ENCODE data around the gene SLIT3. TPM values are rescaled to one million over a fixed set of nuclear protein-coding genes. Genes with fewer than 3 reads are reported as not detected.

The SLIT3 gene
- total RNA-seq, 4 donors from 2014 or later = 10.8 to 30.8 (median 18.4) TPM

GRCh38 chr5:168903061-168903460 is 397.9 kb downstream of the SLIT3 start:
- Histone ChIP-seq H3K36me3 (no peaks in the 10 kb centered on the region), H3K27ac (no peak overlapping the region), H3K27me3 (no peaks in the 10 kb centered on the region), H3K9me3 (no peaks in the 10 kb centered on the region), H3K4me3 (no peak overlapping the region), H3K4me1 (no peaks in the 10 kb centered on the region)
- no peak for TF ChIP-seq EP300 (IDR thresholded peaks at IDR 0.05)
- TF ChIP-seq POLR2AphosphoS5 (IDR thresholded peaks at IDR 0.05) = no peak
- TF ChIP-seq, protein P1, sequence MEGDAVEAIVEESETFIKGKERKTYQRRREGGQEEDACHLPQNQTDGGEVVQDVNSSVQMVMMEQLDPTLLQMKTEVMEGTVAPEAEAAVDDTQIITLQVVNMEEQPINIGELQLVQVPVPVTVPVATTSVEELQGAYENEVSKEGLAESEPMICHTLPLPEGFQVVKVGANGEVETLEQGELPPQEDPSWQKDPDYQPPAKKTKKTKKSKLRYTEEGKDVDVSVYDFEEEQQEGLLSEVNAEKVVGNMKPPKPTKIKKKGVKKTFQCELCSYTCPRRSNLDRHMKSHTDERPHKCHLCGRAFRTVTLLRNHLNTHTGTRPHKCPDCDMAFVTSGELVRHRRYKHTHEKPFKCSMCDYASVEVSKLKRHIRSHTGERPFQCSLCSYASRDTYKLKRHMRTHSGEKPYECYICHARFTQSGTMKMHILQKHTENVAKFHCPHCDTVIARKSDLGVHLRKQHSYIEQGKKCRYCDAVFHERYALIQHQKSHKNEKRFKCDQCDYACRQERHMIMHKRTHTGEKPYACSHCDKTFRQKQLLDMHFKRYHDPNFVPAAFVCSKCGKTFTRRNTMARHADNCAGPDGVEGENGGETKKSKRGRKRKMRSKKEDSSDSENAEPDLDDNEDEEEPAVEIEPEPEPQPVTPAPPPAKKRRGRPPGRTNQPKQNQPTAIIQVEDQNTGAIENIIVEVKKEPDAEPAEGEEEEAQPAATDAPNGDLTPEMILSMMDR (IDR thresholded peaks at IDR 0.05) = no peak
- TF ChIP-seq POLR2A (IDR thresholded peaks at IDR 0.05) = no peak
- DNase-seq (ENCODE audit: low spot score in 2 of 2) = no peak
- 85% methylated on average over 2 of the region's 2 CpGs for WGBS

DNA sequence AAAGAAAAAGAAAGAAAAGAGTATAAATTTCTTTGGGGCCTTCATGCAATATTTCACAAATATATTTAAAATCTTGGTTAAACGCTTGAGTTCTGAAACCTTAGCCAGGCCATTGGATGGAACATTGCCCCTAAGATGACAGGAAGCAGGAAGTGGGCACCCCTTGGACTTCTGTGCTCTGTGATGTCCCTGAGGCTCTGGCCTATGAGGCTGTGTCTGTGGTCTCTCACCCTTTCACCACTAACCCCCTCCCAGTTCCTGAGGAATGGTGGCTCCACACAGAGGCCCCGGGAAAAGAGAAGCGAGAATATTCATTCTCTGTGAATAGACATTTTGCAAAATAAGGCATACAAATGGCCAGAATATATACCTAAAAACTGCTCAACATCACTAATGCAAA is 401.3 kb downstream of the SLIT3 start:
- peaks cover 4% of the 10 kb centered on the region for H3K27me3 ChIP-seq

DNA sequence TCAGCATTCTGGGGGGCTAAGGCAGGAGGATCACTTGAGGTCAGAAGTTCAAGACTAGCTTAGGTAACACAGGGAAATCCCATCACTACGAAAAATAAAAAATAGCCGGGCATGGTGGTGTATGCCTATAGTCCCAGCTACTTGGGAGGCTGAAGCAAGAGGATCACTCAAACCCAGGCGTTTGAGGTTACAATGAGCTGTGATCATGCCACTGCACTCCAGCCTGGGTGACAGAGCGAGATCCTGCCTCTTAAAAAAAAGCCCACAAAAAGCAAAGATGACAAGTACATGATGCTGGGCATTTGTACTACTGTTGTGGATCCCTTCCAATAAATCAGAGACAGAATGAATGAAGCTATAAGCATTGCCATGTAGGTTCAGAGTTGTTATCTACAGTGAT is 401.7 kb downstream of the SLIT3 start:
- Histone ChIP-seq H3K9me3 (no peaks in the 10 kb centered on the region), H3K27me3 (peaks cover 4% of the 10 kb centered on the region), H3K4me1 (no peaks in the 10 kb centered on the region), H3K27ac (no peak overlapping the region), H3K36me3 (no peaks in the 10 kb centered on the region), H3K4me3 (no peak overlapping the region)
- TF ChIP-seq POLR2AphosphoS5 (IDR thresholded peaks at IDR 0.05) (no peak), POLR2A (IDR thresholded peaks at IDR 0.05) (no peak), EP300 (IDR thresholded peaks at IDR 0.05) (no peak)
- TF ChIP-seq, protein P1 (IDR thresholded peaks at IDR 0.05) = no peak
- no peak for DNase-seq (ENCODE audit: low spot score in 2 of 2)
- WGBS = 85% methylated on average over 4 of the region's 4 CpGs

More for the DNA sequence above, 401.3 kb downstream of the SLIT3 start:
- Histone ChIP-seq H3K36me3 (no peaks in the 10 kb centered on the region), H3K4me1 (no peaks in the 10 kb centered on the region), H3K27ac (no peak overlapping the region), H3K4me3 (no peak overlapping the region), H3K9me3 (no peaks in the 10 kb centered on the region)
- WGBS = 83% methylated on average over 3 of the region's 3 CpGs
- no peak for TF ChIP-seq POLR2AphosphoS5 (IDR thresholded peaks at IDR 0.05)
- no peak for TF ChIP-seq POLR2A (IDR thresholded peaks at IDR 0.05)
- TF ChIP-seq, protein P1 (IDR thresholded peaks at IDR 0.05) = no peak
- TF ChIP-seq EP300 (IDR thresholded peaks at IDR 0.05) = no peak
- DNase-seq (ENCODE audit: low spot score in 2 of 2) = no peak

DNA sequence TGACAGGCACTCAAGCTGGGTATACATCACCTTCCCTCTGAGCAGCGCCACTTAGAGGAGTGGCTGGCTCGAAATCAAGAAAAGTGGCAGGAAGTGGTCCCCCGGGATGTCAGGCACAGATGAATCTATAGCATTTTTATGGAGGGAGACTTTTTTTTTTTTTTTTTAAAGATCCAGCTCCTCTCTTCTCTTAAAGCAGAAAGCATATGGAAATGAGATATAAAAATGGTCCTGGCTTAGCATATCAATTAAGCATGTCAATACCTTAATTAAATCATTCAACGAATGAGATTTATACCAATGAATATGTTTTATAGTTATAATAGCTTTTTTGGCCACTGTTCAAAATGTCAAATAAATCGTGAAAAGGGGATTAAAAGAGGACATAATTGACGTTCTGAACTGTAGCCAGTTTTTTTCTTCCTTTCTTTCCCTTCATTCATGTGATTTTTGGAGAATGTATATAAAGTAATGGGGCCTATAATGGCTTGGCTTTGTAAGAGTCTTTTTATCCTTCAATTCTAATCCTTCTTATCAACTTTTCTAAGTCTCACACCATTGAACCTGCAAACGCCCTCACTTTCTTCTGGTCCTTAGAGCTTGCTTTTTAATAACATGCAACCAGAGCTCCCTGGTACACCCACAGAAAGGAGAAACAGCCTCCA is 402.6 kb downstream of the SLIT3 start:
- 43% methylated on average over 7 of the region's 7 CpGs for WGBS
- no peak overlapping the region for H3K27ac ChIP-seq
- no peak for DNase-seq (ENCODE audit: low spot score in 2 of 2)
- peaks cover 4% of the 10 kb centered on the region for H3K27me3 ChIP-seq
- no peak overlapping the region for H3K4me3 ChIP-seq
- TF ChIP-seq, protein P1 (IDR thresholded peaks at IDR 0.05) = no peak
- TF ChIP-seq POLR2A (IDR thresholded peaks at IDR 0.05) (no peak), POLR2AphosphoS5 (IDR thresholded peaks at IDR 0.05) (no peak), EP300 (IDR thresholded peaks at IDR 0.05) (no peak)
- no peaks in the 10 kb centered on the region for H3K36me3 ChIP-seq
- H3K4me1 ChIP-seq = no peaks in the 10 kb centered on the region
- no peaks in the 10 kb centered on the region for H3K9me3 ChIP-seq

DNA sequence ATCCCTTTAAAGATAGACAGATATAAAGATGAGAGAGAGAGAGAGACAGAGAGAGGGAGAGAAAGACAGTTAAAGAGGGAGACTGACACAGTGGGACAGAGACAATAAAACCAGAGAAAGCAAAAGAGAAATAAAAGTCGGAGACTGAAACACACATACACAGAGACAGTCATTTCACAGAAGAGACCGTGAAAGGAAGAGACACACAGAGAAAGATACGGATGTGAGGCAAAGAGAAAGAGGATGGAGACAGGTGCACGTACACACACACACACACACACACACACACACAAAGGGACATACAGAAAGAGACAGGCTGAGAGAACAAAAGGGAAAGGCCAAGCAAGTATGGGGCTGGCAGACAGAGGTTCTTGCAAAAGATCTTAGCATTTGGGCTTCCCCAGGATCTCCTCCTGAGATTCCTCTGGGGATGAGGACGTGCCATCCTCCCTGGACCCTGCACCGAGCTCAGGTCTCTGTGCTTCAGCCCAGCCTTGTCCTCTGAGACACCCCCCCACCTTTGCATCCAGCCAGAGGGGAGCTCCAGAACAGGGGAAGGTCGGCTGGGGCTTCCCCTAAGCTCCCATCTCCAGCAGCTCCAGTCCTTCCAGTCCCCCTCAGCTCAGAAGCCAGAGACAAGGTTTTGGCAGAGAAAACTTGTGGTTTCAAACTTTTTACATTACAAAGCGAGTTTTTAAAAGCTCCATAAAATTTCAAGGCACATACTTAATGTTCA is 403.4 kb downstream of the SLIT3 start:
- H3K36me3 ChIP-seq = no peaks in the 10 kb centered on the region
- TF ChIP-seq, protein P1 (IDR thresholded peaks at IDR 0.05) = no peak
- no peak for TF ChIP-seq POLR2AphosphoS5 (IDR thresholded peaks at IDR 0.05)
- no peak for TF ChIP-seq EP300 (IDR thresholded peaks at IDR 0.05)
- TF ChIP-seq POLR2A (IDR thresholded peaks at IDR 0.05) = no peak
- WGBS = 73% methylated on average over 8 of the region's 8 CpGs
- DNase-seq (ENCODE audit: low spot score in 2 of 2) = no peak
- H3K4me3 ChIP-seq = no peak overlapping the region
- no peak overlapping the region for H3K27ac ChIP-seq
- no peaks in the 10 kb centered on the region for H3K9me3 ChIP-seq
- no peaks in the 10 kb centered on the region for H3K4me1 ChIP-seq
- peaks cover 4% of the 10 kb centered on the region for H3K27me3 ChIP-seq

Data from suprapubic skin (tissue), 4 donors.